HEK293 (cell line): ENCODE measurements around the gene EI24.
A peak's percentile ranks its signal among the peaks of the same experiment; 100 is the strongest.

ENCODE experiments used
- MEIS1 ChIP-seq: sonication (generic); formaldehyde crosslinking; IDR thresholded peaks from 2 replicates; pipeline ENCODE4 v1.8.1; 2022; ENCODE audit warnings: missing genetic modification reagents, mild to moderate bottlenecking, borderline replicate concordance
- TRIM28 ChIP-seq: IDR thresholded peaks from 2 replicates; pipeline ENCODE4 v1.6.1; 2011; ENCODE audit warnings: low read length, control low read depth, borderline replicate concordance
- ZEB2 ChIP-seq: fragments of 450-650 bp; formaldehyde crosslinking; IDR thresholded peaks from 2 replicates; pipeline ENCODE4 v1.5.1; 2016; ENCODE audit warnings: missing biosample characterization, missing genetic modification characterization
- ZNF133 ChIP-seq: fragments of 450-650 bp; formaldehyde crosslinking; IDR thresholded peaks from 2 replicates; pipeline ENCODE4 v1.5.1; 2016; ENCODE audit warnings: missing biosample characterization, missing genetic modification characterization
- ZNF140 ChIP-seq: fragments of 450-650 bp; formaldehyde crosslinking; IDR thresholded peaks from 2 replicates; pipeline ENCODE4 v1.5.1; 2016; ENCODE audit warnings: missing biosample characterization, missing genetic modification characterization
- ZNF157 ChIP-seq: fragments of 450-650 bp; formaldehyde crosslinking; IDR thresholded peaks from 2 replicates; pipeline ENCODE4 v1.5.1; 2016; ENCODE audit warnings: missing biosample characterization, missing genetic modification characterization
- ZNF16 ChIP-seq: fragments of 450-650 bp; formaldehyde crosslinking; IDR thresholded peaks from 2 replicates; pipeline ENCODE4 v1.5.1; 2016; ENCODE audit warnings: low read depth, missing biosample characterization, missing genetic modification characterization
- ZNF169 ChIP-seq: fragments of 450-650 bp; formaldehyde crosslinking; IDR thresholded peaks from 2 replicates; pipeline ENCODE4 v1.5.1; 2016; ENCODE audit warnings: missing biosample characterization, missing genetic modification characterization
- ZNF23 ChIP-seq: fragments of 450-650 bp; formaldehyde crosslinking; IDR thresholded peaks from 2 replicates; pipeline ENCODE4 v1.5.1; 2016; ENCODE audit warnings: missing biosample characterization, missing genetic modification characterization, borderline replicate concordance
- ZNF324 ChIP-seq: fragments of 450-650 bp; formaldehyde crosslinking; IDR thresholded peaks from 2 replicates; pipeline ENCODE4 v1.5.1; 2016; ENCODE audit warnings: missing biosample characterization, missing genetic modification characterization
- ZNF394 ChIP-seq: fragments of 450-650 bp; formaldehyde crosslinking; IDR thresholded peaks from 2 replicates; pipeline ENCODE4 v1.5.1; 2016; ENCODE audit warnings: missing biosample characterization, missing genetic modification characterization, mild to moderate bottlenecking, moderate library complexity, borderline replicate concordance
- ZNF423 ChIP-seq: fragments of 450-650 bp; formaldehyde crosslinking; IDR thresholded peaks from 2 replicates; pipeline ENCODE4 v1.5.1; 2016; ENCODE audit warnings: missing biosample characterization, missing genetic modification characterization
- ZNF426 ChIP-seq: fragments of 450-650 bp; formaldehyde crosslinking; IDR thresholded peaks from 2 replicates; pipeline ENCODE4 v1.5.1; 2017; ENCODE audit warnings: missing biosample characterization, missing genetic modification characterization, mild to moderate bottlenecking, inconsistent platforms, moderate library complexity
- ZNF510 ChIP-seq: fragments of 450-650 bp; formaldehyde crosslinking; IDR thresholded peaks from 2 replicates; pipeline ENCODE4 v1.5.1; 2018; ENCODE audit warnings: mild to moderate bottlenecking, missing genetic modification characterization, missing biosample characterization; ENCODE audit not compliant: insufficient replicate concordance
- ZNF560 ChIP-seq: fragments of 450-650 bp; formaldehyde crosslinking; IDR thresholded peaks from 2 replicates; pipeline ENCODE4 v1.5.1; 2017; ENCODE audit warnings: missing biosample characterization, missing genetic modification characterization, borderline replicate concordance
- ZNF660 ChIP-seq: fragments of 450-650 bp; IDR thresholded peaks from 2 replicates; pipeline ENCODE4 v1.5.1; 2018; ENCODE audit warnings: missing biosample characterization, mild to moderate bottlenecking, missing genetic modification characterization
- ZNF837 ChIP-seq: fragments of 450-650 bp; formaldehyde crosslinking; IDR thresholded peaks from 2 replicates; pipeline ENCODE4 v1.5.1; 2016; ENCODE audit warnings: missing biosample characterization, missing genetic modification characterization
- ZSCAN23 ChIP-seq: fragments of 450-650 bp; formaldehyde crosslinking; IDR thresholded peaks from 2 replicates; pipeline ENCODE4 v1.5.1; 2016; ENCODE audit warnings: missing biosample characterization, missing genetic modification characterization
- TF ChIP-seq, protein P1 (sequence below): fragments of 450-650 bp; formaldehyde crosslinking; IDR thresholded peaks from 2 replicates; pipeline ENCODE4 v1.5.1; 2016; ENCODE audit warnings: missing biosample characterization, missing genetic modification characterization
- TF ChIP-seq, protein P2 (sequence below): fragments of 450-650 bp; formaldehyde crosslinking; IDR thresholded peaks from 2 replicates; pipeline ENCODE4 v1.5.1; 2016; ENCODE audit warnings: missing biosample characterization, missing genetic modification characterization
- TF ChIP-seq, protein P3 (sequence below): fragments of 450-650 bp; formaldehyde crosslinking; IDR thresholded peaks from 2 replicates; pipeline ENCODE4 v1.5.1; 2016; ENCODE audit warnings: missing biosample characterization, missing genetic modification characterization, low read depth
- TF ChIP-seq, protein P4 (sequence below): fragments of 450-650 bp; formaldehyde crosslinking; IDR thresholded peaks from 2 replicates; pipeline ENCODE4 v1.5.1; 2016; ENCODE audit warnings: missing biosample characterization, missing genetic modification characterization
- TF ChIP-seq, protein P5 (sequence below): fragments of 450-650 bp; formaldehyde crosslinking; IDR thresholded peaks from 2 replicates; pipeline ENCODE4 v1.5.1; 2016; ENCODE audit warnings: missing biosample characterization, missing genetic modification characterization
- TF ChIP-seq, protein P6 (sequence below): fragments of 450-650 bp; formaldehyde crosslinking; IDR thresholded peaks from 2 replicates; pipeline ENCODE4 v1.5.1; 2016; ENCODE audit warnings: missing biosample characterization, missing genetic modification characterization
- TF ChIP-seq, protein P7 (sequence below): fragments of 450-650 bp; formaldehyde crosslinking; IDR thresholded peaks from 2 replicates; pipeline ENCODE4 v1.5.1; 2016; ENCODE audit warnings: missing biosample characterization, missing genetic modification characterization

The EI24 gene

DNA sequence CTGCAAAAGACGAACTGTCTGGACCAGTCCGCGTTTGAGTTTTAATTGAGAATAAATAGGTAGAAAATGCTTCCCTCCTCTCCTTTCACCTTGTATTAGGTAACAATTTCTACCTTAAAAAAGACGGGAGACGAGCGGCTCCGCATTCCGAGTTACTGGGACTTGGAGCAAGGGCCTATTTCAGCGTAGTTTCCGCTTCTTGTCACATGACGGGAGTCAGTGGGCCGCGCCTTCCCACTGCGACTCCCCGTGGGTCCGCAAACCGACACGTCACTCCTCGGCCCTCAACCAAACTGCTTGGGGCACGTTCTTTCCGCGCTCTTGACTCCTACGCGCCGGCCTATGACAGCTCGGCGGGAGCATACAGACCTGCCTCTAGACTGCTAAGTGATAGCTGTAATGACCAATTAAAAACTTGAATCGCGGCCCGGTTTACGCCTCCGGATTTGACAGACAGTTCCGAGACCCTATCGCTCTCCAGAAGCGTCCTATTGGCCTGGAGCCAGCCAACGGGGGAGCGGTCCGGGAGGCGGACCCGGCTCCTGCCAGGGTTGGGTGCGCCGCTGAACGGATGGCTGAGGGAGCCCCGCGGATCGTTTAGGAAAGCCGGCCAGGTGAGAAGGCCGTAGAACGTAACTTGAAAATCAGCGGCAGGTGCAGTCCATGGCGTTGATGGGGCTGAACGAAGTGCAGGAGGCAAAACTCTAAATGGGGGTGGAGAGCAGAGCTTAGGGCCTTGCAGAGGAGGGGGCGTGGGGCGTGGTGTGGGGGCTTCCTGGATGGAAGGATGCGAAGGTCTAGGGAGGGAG, 23.2 kb downstream of the EI24 start, which contains the start of gene STT3A (continued):
- TF ChIP-seq, protein P1, sequence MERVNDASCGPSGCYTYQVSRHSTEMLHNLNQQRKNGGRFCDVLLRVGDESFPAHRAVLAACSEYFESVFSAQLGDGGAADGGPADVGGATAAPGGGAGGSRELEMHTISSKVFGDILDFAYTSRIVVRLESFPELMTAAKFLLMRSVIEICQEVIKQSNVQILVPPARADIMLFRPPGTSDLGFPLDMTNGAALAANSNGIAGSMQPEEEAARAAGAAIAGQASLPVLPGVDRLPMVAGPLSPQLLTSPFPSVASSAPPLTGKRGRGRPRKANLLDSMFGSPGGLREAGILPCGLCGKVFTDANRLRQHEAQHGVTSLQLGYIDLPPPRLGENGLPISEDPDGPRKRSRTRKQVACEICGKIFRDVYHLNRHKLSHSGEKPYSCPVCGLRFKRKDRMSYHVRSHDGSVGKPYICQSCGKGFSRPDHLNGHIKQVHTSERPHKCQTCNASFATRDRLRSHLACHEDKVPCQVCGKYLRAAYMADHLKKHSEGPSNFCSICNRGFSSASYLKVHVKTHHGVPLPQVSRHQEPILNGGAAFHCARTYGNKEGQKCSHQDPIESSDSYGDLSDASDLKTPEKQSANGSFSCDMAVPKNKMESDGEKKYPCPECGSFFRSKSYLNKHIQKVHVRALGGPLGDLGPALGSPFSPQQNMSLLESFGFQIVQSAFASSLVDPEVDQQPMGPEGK (tag by site-specific recombination): peak; percentile 83
- TF ChIP-seq ZNF426 (tag by site-specific recombination) (no peak), TRIM28 (no peak), ZNF16 (tag by site-specific recombination) (no peak), ZNF394 (tag by site-specific recombination) (no peak; the same call in 1 of the 2 replicates), ZNF133 (no peak), ZNF23 (no peak), ZEB2 (tag by site-specific recombination) (0 out of 2 replicates have a peak, but pooled peaks have one; percentile 56), ZNF510 (tag by site-specific recombination) (no peak), ZNF157 (no peak), ZNF837 (tag by site-specific recombination) (no peak), ZNF169 (no peak), ZNF324 (tag by site-specific recombination) (no peak), ZNF560 (tag by site-specific recombination) (no peak), ZNF423 (tag by site-specific recombination) (no peak), ZNF140 (tag by site-specific recombination) (no peak), ZSCAN23 (tag by site-specific recombination) (no peak), MEIS1 (CRISPR knock-in tag) (no peak), ZNF660 (peak; percentile 17)
- TF ChIP-seq, protein P2, sequence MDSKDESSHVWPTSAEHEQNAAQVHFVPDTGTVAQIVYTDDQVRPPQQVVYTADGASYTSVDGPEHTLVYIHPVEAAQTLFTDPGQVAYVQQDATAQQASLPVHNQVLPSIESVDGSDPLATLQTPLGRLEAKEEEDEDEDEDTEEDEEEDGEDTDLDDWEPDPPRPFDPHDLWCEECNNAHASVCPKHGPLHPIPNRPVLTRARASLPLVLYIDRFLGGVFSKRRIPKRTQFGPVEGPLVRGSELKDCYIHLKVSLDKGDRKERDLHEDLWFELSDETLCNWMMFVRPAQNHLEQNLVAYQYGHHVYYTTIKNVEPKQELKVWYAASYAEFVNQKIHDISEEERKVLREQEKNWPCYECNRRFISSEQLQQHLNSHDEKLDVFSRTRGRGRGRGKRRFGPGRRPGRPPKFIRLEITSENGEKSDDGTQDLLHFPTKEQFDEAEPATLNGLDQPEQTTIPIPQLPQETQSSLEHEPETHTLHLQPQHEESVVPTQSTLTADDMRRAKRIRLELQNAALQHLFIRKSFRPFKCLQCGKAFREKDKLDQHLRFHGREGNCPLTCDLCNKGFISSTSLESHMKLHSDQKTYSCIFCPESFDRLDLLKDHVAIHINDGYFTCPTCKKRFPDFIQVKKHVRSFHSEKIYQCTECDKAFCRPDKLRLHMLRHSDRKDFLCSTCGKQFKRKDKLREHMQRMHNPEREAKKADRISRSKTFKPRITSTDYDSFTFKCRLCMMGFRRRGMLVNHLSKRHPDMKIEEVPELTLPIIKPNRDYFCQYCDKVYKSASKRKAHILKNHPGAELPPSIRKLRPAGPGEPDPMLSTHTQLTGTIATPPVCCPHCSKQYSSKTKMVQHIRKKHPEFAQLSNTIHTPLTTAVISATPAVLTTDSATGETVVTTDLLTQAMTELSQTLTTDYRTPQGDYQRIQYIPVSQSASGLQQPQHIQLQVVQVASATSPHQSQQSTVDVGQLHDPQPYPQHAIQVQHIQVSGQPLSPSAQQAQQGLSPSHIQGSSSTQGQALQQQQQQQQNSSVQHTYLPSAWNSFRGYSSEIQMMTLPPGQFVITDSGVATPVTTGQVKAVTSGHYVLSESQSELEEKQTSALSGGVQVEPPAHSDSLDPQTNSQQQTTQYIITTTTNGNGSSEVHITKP (tag by site-specific recombination): no peak; the same call in 1 of the 2 replicates
- TF ChIP-seq, protein P3, sequence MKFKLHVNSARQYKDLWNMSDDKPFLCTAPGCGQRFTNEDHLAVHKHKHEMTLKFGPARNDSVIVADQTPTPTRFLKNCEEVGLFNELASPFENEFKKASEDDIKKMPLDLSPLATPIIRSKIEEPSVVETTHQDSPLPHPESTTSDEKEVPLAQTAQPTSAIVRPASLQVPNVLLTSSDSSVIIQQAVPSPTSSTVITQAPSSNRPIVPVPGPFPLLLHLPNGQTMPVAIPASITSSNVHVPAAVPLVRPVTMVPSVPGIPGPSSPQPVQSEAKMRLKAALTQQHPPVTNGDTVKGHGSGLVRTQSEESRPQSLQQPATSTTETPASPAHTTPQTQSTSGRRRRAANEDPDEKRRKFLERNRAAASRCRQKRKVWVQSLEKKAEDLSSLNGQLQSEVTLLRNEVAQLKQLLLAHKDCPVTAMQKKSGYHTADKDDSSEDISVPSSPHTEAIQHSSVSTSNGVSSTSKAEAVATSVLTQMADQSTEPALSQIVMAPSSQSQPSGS (tag by site-specific recombination): peak; percentile 70
- TF ChIP-seq, protein P4, sequence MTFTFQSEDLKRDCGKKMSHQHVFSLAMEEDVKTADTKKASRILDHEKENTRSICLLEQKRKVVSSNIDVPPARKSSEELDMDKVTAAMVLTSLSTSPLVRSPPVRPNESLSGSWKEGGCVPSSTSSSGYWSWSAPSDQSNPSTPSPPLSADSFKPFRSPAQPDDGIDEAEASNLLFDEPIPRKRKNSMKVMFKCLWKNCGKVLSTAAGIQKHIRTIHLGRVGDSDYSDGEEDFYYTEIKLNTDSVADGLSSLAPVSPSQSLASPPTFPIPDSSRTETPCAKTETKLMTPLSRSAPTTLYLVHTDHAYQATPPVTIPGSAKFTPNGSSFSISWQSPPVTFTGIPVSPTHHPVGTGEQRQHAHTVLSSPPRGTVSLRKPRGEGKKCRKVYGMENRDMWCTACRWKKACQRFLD (tag by site-specific recombination): no peak
- TF ChIP-seq, protein P5, sequence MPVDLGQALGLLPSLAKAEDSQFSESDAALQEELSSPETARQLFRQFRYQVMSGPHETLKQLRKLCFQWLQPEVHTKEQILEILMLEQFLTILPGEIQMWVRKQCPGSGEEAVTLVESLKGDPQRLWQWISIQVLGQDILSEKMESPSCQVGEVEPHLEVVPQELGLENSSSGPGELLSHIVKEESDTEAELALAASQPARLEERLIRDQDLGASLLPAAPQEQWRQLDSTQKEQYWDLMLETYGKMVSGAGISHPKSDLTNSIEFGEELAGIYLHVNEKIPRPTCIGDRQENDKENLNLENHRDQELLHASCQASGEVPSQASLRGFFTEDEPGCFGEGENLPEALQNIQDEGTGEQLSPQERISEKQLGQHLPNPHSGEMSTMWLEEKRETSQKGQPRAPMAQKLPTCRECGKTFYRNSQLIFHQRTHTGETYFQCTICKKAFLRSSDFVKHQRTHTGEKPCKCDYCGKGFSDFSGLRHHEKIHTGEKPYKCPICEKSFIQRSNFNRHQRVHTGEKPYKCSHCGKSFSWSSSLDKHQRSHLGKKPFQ (tag by site-specific recombination): no peak
- TF ChIP-seq, protein P6, sequence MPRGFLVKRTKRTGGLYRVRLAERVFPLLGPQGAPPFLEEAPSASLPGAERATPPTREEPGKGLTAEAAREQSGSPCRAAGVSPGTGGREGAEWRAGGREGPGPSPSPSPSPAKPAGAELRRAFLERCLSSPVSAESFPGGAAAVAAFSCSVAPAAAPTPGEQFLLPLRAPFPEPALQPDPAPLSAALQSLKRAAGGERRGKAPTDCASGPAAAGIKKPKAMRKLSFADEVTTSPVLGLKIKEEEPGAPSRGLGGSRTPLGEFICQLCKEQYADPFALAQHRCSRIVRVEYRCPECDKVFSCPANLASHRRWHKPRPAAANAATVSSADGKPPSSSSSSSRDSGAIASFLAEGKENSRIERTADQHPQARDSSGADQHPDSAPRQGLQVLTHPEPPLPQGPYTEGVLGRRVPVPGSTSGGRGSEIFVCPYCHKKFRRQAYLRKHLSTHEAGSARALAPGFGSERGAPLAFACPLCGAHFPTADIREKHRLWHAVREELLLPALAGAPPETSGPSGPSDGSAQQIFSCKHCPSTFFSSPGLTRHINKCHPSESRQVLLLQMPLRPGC (tag by site-specific recombination): no peak; the same call in 1 of the 2 replicates
- TF ChIP-seq, protein P7, sequence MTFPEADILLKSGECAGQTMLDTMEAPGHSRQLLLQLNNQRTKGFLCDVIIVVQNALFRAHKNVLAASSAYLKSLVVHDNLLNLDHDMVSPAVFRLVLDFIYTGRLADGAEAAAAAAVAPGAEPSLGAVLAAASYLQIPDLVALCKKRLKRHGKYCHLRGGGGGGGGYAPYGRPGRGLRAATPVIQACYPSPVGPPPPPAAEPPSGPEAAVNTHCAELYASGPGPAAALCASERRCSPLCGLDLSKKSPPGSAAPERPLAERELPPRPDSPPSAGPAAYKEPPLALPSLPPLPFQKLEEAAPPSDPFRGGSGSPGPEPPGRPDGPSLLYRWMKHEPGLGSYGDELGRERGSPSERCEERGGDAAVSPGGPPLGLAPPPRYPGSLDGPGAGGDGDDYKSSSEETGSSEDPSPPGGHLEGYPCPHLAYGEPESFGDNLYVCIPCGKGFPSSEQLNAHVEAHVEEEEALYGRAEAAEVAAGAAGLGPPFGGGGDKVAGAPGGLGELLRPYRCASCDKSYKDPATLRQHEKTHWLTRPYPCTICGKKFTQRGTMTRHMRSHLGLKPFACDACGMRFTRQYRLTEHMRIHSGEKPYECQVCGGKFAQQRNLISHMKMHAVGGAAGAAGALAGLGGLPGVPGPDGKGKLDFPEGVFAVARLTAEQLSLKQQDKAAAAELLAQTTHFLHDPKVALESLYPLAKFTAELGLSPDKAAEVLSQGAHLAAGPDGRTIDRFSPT (tag by site-specific recombination): no peak
